ENCODE data around the gene IL1RL2.

DNA sequence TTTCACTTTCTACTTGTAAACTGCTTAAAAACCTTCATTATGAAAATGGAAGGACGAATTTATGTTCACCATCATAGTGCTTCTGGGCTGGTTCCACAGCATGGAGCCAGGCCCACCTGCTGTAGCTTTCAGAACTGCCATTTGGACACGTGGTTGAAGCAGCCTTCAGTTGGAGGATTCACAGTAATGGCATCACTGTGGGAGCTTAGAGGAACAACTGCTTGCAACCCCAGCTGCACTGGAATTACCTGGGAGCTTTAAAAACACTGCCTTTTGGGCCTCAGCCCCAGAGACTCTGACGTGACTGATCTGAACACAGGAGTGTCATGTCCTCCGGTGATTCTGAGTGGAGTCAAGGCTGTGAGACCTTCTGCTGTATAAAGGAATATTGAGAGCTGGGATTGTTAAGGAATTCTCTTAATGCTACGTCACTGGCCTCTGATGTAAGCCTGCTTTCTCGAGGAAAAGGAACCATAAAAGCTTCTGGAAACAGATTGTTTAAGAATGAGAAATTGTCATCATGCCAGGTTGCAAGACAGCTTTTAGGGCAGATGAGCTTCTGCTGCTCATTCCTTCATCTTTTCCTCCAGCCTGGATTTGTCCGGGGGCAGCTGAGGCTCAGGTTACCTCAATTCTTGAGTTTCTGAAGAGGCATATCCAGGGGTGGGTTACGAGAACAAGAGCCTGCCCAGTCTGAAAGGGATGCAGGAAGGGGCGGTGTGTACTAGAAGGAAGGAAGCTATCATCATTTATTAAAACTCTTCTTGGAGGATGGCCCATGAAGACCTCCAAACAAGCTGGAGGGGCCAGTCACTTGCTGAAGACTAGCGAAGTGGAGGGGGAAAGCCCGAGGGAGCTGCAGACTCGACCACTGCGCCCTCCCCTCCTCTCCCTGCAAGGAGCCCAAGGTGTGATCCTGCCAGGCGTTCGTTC lies 45.5 kb upstream of the IL1RL2 start:
- TF ChIP-seq, protein P1, sequence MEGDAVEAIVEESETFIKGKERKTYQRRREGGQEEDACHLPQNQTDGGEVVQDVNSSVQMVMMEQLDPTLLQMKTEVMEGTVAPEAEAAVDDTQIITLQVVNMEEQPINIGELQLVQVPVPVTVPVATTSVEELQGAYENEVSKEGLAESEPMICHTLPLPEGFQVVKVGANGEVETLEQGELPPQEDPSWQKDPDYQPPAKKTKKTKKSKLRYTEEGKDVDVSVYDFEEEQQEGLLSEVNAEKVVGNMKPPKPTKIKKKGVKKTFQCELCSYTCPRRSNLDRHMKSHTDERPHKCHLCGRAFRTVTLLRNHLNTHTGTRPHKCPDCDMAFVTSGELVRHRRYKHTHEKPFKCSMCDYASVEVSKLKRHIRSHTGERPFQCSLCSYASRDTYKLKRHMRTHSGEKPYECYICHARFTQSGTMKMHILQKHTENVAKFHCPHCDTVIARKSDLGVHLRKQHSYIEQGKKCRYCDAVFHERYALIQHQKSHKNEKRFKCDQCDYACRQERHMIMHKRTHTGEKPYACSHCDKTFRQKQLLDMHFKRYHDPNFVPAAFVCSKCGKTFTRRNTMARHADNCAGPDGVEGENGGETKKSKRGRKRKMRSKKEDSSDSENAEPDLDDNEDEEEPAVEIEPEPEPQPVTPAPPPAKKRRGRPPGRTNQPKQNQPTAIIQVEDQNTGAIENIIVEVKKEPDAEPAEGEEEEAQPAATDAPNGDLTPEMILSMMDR (IDR thresholded peaks at IDR 0.05) = no peak
- TF ChIP-seq POLR2A (IDR thresholded peaks at IDR 0.05) = no peak
- no peak for TF ChIP-seq EP300 (IDR thresholded peaks at IDR 0.05)

Measured in ovary (tissue), 3 donors.